Right lobe of liver (tissue), 6 donors: ENCODE measurements around the gene ADCY3. TPM values are rescaled to one million over a fixed set of nuclear protein-coding genes. Genes with fewer than 3 reads are reported as not detected.

ENCODE experiments used
- ATAC-seq, 4 donors: fragments of 200-7000 bp; cut with Tn5 transposase; one replicate each; pipeline ENCODE4 v1.9.1; 2020; ENCODE audit warnings: mild to moderate bottlenecking in 4 of 4, moderate library complexity in 4 of 4
- DNase-seq, 3 donors: peaks; one replicate each; pipeline ENCODE4 v3.0.0-alpha.2; 2020
- H3K27ac ChIP-seq, 3 donors: fragments of 200-600 bp; one replicate each; pipeline ENCODE4 v1.8.0; 2022
- H3K27me3 ChIP-seq, 2 donors: fragments of 200-600 bp; one replicate each; pipeline ENCODE4 v1.8.0; 2022
- H3K36me3 ChIP-seq, 4 donors: fragments of 200-600 bp; sonication (generic) in 1 of 4; one replicate each; pipeline versions ENCODE4 v1.5.1 to v1.8.0; 2017 to 2022; ENCODE audit warnings: control low read depth in 1 of 4
- H3K4me1 ChIP-seq, 4 donors: fragments of 200-600 bp; sonication (generic) in 1 of 4; one replicate each; pipeline versions ENCODE4 v1.5.1 to v1.8.0; 2017 to 2022; ENCODE audit warnings: control low read depth in 1 of 4
- H3K4me3 ChIP-seq, 3 donors: fragments of 200-600 bp; one replicate each; pipeline ENCODE4 v1.8.0; 2022
- H3K9me3 ChIP-seq, 4 donors: fragments of 200-600 bp; sonication (generic) in 1 of 4; one replicate each; pipeline versions ENCODE4 v1.5.1 to v1.8.0; 2017 to 2022; ENCODE audit warnings: control low read depth in 1 of 4
- CTCF ChIP-seq, 4 donors: fragments of 200-600 bp in 3 of 4; fragments of 450-650 bp in 1 of 4; IDR thresholded peaks; one replicate each; pipeline versions ENCODE4 v1.5.1 to v1.8.0; 2016 to 2022; ENCODE audit warnings: antibody characterized with exemption in 4 of 4, mild to moderate bottlenecking in 2 of 4
- POLR2A ChIP-seq: fragments of 450-650 bp; IDR thresholded peaks from one replicate; pipeline ENCODE4 v1.6.1; 2017; ENCODE audit warnings: antibody characterized with exemption, mild to moderate bottlenecking
- WGBS: methylation state at CpG from one replicate; pipeline ENCODE4 v1.1.6; 2018; ENCODE audit warnings: low coverage, low lambda C conversion rate; ENCODE audit not compliant: insufficient coverage; ENCODE audit errors: missing lambda C conversion rate; 5-methylcytosine and 5-hydroxymethylcytosine counted together
- intact Hi-C, 2 donors: fragments of 100-400 bp; cut with DNase I; formaldehyde crosslinking; loops; one replicate each; pipeline versions ENCODE4 v1.11.2 to v1.14.1; 2022
- total RNA-seq, 6 experiments: library from RNA; depleted of rRNA in 2 of 6; stranded (reverse); fragments of >200 nt in 2 of 6; fragmentation: NEBNext Ultra II Directional in 3 of 6; extraction: Animal tissue kit (Norgen Biotek cat#: 25700) in 3 of 6; gene quantifications; one replicate each; pipeline versions ENCODE4 v1.1.0 to v1.2.4, GENCODE V29; 2016 to 2023
- donor health status: DM: no; HTN: yes; CAD: no.
- donor health status: DM: no; HTN: no; CAD: no.
- donor health status: DM: no; HTN: no; CAD: no.
- donor health status: DM: no; HTN: yes; CAD: no.
- donor health status: DM: no; HTN: yes; CAD: no.

The ADCY3 gene
- total RNA-seq, 6 experiments from 2014 or later: 2.2 to 7.0 (median 5.6) TPM

GRCh38 chr2:24883946-24884345 is 36.1 kb downstream of the ADCY3 start:
- intact Hi-C loops: no loop called here
- Histone ChIP-seq H3K27ac (no peak overlapping the region), H3K27me3 (no peaks in the 10 kb centered on the region)

GRCh38 chr2:24881623-24882022 is 38.4 kb downstream of the ADCY3 start:
- Histone ChIP-seq H3K36me3 (no peaks in the 10 kb centered on the region), H3K4me3 (no peak overlapping the region), H3K27me3 (no peaks in the 10 kb centered on the region), H3K9me3 (no peaks in the 10 kb centered on the region), H3K27ac (no peak overlapping the region), H3K4me1 (peaks cover 0 to 5% (median 0%) of the 10 kb centered on the region in 4 donors)
- intact Hi-C loops: no loop called here
- no peak for TF ChIP-seq POLR2A
- no peak for TF ChIP-seq CTCF (IDR thresholded peaks at IDR 0.05)
- ATAC-seq (no peak), DNase-seq (no peak)
- 55% methylated on average over 3 of the region's 9 CpGs for WGBS

More at GRCh38 chr2:24883946-24884345, 36.1 kb downstream of the ADCY3 start:
- Histone ChIP-seq H3K4me3 (no peak overlapping the region), H3K9me3 (no peaks in the 10 kb centered on the region), H3K4me1 (peaks cover 0 to 5% (median 0%) of the 10 kb centered on the region in 4 donors), H3K36me3 (no peaks in the 10 kb centered on the region)
- no peak for TF ChIP-seq CTCF (IDR thresholded peaks at IDR 0.05)
- TF ChIP-seq POLR2A: no peak
- 42% methylated on average over 4 of the region's 4 CpGs for WGBS
- DNase-seq (no peak), ATAC-seq (peak; percentile 36 to 84 (median 56))

GRCh38 chr2:24881158-24881557 is 38.9 kb downstream of the ADCY3 start:
- no peaks in the 10 kb centered on the region for H3K27me3 ChIP-seq
- intact Hi-C loops: no loop called here
- no peak for DNase-seq
- no peak overlapping the region for H3K27ac ChIP-seq
- peaks cover 0 to 5% (median 0%) of the 10 kb centered on the region in 4 donors for H3K4me1 ChIP-seq
- ATAC-seq: no peak
- 91% methylated on average over 5 of the region's 6 CpGs for WGBS
- TF ChIP-seq CTCF (IDR thresholded peaks at IDR 0.05): no peak
- TF ChIP-seq POLR2A: no peak
- H3K36me3 ChIP-seq: no peaks in the 10 kb centered on the region
- H3K9me3 ChIP-seq: no peaks in the 10 kb centered on the region
- H3K4me3 ChIP-seq: no peak overlapping the region

- DNase-seq: no peak
- no peak overlapping the region for H3K27ac ChIP-seq
Observed at GRCh38 chr2:24878341-24878740, 41.7 kb downstream of the ADCY3 start.

More at GRCh38 chr2:24878341-24878740, 41.7 kb downstream of the ADCY3 start:
- no peaks in the 10 kb centered on the region for H3K9me3 ChIP-seq
- 75% methylated on average over 3 of the region's 10 CpGs for WGBS
- no peak for ATAC-seq
- no peaks in the 10 kb centered on the region for H3K4me1 ChIP-seq
- no peaks in the 10 kb centered on the region for H3K27me3 ChIP-seq
- no peak for TF ChIP-seq CTCF (IDR thresholded peaks at IDR 0.05)
- TF ChIP-seq POLR2A: no peak
- no peak overlapping the region for H3K4me3 ChIP-seq
- intact Hi-C loops: no loop called here
- H3K36me3 ChIP-seq: no peaks in the 10 kb centered on the region
